8988T (cell line): ENCODE measurements around the gene ACP1.
A peak's percentile ranks its signal among the peaks of the same experiment; 100 is the strongest.

Experiments used
- DNase-seq: peaks from one replicate; pipeline ENCODE4 v3.0.0; 2011

Gene ACP1

GRCh38 chr2:282371-283263 lies 17.9 kb downstream of the ACP1 start:
- no peak for DNase-seq

- no peak for DNase-seq
These were observed 19.4 kb downstream of the ACP1 start for GRCh38 chr2:283996-284794.

- DNase-seq, result no peak
These were observed 20.2 kb downstream of the ACP1 start for GRCh38 chr2:284896-285492.

- DNase-seq, result no peak
These were observed 20.8 kb downstream of the ACP1 start for GRCh38 chr2:285531-285930.

DNA sequence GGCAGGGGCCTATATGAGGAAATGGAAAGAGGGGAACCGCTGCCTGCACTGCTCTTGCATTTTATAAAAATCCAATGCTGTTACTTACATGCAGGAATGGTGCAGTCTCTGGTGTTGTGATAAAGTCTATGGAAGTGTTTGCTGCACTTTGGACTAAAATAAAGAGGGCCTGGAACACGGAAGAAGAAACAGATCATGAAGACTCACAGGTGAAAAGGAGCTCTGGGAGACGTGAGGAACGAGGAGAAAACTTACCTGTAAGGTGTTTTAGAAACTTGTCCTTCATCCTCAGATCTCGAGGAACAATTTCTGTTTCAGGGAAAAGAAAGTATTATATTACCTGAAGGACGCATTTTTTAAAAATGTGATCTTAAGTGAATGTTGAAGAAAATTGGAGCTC lies 21.3 kb downstream of the ACP1 start:
- DNase-seq, result no peak

GRCh38 chr2:286774-287392 lies 22.1 kb downstream of the ACP1 start:
- no peak for DNase-seq

GRCh38 chr2:287471-287885 lies 22.7 kb downstream of the ACP1 start:
- DNase-seq, result no peak

DNA sequence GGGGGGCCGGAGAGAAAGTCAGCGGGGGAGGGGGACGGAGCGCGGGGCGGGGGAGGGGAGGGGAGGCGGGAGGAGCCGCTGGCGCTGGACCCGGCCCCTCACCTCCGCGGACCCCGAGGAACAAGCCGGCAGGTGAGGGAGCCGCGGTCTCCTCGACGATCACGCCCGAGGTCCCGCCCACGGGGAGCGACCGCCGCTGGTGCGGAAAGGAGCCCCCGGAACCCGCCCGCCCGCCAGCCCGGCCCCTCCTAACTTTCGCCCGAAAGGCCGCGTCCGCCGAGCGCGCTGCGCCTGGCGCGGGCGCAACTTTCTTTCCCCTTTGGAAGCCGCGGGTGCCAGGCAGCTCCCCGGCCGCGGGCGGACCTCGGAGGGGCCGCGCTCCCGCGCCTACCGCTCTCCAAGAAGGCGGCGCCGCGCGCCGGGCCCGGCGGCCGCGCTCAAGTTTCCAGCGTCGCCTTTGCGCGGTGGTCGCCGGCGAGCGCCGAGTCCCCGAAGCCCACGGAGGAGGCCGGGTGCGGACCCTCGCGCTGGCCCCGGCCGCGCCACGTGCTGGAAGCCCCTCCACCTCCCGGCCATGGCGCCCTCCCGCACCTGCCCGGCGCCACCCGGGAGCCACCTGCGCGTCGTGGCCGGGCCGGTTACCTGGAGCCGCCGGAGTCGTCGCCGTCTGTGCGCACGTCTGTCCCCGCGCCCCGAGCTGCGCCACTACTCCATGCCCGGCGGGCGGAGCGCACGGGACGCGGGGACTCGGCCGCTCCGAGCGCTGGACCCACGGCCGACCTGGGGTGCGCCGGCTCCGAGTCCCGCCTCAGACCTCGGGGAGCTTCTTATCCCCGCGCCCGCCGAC lies 23.4 kb downstream of the ACP1 start, which contains the start of gene ALKAL2:
TSS of gene ALKAL2 (minus strand) at position 181 of the 847 bp plus-strand sequence. CDS start 256 bp downstream, outside the sequence.
- DNase-seq, result no peak

GRCh38 chr2:288758-289361 lies 24.1 kb downstream of the ACP1 start:
- DNase-seq, result no peak

DNA sequence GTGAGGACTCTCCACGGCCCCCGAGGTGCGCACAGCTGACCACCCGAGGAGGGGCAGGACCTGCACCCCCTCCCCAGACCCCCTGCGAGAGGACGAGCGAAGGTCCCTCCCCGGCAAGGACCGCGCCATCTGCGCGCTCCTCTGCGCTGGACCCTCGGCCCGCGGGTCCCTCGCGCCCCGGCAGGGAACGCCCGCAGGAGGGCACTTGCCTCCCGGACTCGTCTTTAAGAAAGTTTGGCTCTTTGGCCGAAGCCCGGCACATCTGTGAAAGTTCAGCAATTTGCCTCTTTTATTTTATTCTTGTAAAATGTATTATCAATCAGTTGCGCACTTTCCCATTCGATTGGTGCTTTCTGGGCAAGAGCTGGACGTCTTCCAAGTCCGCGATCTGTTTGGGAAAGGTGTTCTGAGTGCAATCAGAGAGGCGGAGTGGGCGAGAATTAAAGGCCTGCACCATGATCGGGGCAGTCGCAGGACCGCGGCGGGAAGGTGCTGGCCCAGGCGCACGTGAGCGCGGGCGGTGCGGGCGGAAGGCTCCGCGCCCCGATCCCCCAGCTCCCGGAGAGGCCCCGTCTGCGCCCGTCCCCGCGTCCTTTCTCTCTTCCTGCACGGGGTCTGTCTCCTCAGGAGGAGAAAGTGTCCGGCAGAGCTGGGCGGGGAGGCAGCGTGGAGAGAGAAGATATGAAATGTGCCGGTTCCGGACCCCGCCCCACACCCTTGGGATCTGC lies 24.8 kb downstream of the ACP1 start:
- DNase-seq, result peak; percentile 44

GRCh38 chr2:290090-290722 lies 25.5 kb downstream of the ACP1 start:
- DNase-seq, result peak; percentile 72

DNA sequence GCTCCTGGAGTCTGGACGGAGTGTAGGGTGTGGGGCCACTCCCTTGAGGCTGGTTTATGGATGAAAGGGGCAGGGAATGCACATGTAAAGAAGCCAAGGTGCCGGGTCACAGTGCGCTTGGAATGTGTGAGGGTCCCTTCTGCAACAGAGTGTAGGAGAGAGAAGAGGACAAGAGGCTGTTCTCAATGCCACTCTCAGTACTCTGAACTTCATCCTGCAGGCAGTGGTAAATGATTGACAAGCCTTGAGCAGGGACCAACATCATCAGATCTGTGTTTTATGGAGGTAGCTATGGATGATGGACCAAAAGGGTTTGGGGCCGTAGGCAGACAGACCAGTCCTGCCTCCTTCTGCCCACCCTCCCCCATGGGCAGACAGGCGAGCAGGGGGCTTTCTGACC lies 30.3 kb downstream of the ACP1 start:
- DNase-seq, result no peak

- DNase-seq, result no peak
These were observed 31.6 kb downstream of the ACP1 start for GRCh38 chr2:296354-296753.

DNA sequence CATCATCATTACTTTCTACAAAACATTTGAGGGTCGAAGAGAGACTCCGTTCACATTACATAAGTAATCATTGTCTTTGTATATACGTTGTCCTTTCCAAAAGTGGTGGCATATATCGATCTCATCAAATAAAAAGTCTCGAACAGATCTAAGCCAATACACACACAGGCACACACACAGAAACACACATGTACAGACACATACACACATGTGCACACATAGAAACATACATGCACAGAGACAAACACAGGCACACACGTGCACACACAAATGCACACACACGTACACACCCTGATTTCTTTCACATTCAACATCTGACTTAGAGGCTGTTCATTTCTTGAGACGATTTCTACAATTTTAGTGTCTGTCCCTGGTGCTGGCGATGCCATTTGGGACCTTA lies 40.6 kb downstream of the ACP1 start:
- DNase-seq, result no peak

DNA sequence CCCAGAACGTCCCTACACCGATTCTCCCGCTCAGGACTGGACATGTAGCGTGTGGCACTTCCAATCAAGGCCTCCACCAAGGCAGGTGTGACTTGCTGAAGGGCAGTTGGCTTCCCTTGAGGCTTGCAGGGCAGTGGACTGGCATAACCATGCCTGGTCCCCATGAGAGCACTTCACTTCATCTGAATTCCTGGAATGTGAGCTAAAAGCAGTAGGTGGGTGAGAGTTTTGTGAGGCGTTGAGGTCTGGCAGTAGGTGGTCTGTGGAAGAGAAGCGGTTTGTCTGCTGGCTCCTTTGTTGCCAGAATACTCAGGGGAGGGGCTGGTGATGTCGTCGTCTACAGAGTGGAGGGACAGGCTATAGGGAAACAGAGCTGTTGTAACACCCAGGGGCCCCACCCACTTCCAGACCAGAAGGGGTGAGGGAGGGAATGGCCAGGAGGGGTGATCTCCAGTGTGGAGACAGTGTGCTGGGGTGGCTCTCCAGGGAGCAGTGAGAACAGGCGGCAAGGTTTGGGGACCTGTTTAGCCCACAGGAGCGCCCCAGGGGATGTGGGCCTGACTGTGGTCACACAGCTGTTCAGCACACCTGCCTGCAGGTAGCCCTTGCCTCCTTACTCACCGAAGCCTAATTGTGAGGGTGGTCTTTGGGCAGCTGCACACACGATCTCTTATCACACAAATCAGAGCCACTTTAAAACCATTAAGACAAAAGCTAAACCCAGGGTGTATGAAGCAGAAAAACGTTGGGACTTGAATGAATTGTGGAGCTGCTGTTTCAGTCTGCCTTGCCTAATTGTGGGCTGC lies 44.6 kb downstream of the ACP1 start:
- DNase-seq, result no peak

DNA sequence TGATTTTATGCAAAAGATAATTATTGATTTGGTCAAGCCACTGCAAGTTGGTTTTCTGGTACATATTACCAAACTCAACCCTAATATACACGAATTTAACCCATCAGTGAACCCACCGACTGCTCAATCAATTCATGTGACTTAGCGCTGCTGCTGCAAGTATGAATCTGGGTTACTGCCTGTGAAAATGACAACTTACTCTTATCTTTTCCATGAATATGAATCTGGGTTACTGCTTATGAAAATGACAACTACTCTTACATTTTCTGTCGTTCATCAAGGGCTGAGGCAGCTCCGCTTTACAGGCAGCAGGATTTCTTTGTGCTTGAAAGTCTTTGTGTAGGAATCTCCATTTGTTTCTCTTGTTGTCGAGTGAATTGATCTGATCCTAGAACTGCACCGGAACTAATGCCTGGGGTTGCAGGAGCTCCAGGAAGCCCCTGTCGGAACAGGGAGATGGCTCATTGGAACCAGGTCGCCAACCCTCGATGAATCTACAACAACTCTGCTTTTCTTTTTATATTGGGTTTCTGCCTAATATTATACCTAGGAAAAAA lies 45.3 kb downstream of the ACP1 start:
- DNase-seq, result no peak

- no peak for DNase-seq
These were observed 46.2 kb downstream of the ACP1 start for GRCh38 chr2:310994-311393.

- DNase-seq, result no peak
These were observed 49.2 kb downstream of the ACP1 start for GRCh38 chr2:313991-314390.
